ENCODE measurements around the gene WWP2. TPM values are rescaled to one million over a fixed set of nuclear protein-coding genes. Genes with fewer than 3 reads are reported as not detected.
"Not testable (repeated sequence)": the region's sequence is repeated elsewhere in the genome, so short reads cannot be mapped to it uniquely, and the experiment has no call there.

WWP2 gene
- total RNA-seq, 1 experiment from 2014 or later: 12.0 TPM

DNA sequence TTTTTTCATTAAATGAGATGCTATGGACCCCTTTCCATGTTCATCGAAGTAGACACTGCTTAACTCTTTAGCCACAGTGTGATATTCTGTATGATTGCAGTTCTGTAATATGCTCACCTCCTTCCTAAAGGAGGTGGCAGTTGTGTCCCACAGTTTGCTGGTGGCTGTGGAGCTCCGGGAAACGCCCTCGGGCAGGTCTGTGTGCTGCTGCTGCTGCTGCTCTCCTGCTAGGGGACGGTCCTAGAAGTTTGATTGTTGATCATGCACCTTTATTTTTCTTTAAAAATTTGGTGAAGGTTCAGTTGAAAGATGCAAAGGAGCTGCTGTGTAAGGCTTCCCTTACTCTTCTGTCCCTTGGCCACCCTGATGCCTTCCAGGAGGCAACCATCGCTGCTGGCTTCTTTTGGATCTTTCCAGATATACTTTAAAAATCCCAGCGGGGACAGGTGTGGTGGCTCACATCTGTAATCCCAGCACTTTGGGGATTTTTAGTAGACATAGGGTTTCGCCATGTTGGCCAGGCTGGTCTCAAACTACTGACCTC is 180.6 kb downstream of the WWP2 start:
- H3K27me3 ChIP-seq: no peaks in the 10 kb centered on the region
- H3K4me3 ChIP-seq: no peak overlapping the region
- no peaks in the 10 kb centered on the region for H3K9me3 ChIP-seq (replicated peaks)
- no peaks in the 10 kb centered on the region for H3K36me3 ChIP-seq
- H3K27ac ChIP-seq: no peak overlapping the region
- no peaks in the 10 kb centered on the region for H3K4me1 ChIP-seq
- DNase-seq: no peak

DNA sequence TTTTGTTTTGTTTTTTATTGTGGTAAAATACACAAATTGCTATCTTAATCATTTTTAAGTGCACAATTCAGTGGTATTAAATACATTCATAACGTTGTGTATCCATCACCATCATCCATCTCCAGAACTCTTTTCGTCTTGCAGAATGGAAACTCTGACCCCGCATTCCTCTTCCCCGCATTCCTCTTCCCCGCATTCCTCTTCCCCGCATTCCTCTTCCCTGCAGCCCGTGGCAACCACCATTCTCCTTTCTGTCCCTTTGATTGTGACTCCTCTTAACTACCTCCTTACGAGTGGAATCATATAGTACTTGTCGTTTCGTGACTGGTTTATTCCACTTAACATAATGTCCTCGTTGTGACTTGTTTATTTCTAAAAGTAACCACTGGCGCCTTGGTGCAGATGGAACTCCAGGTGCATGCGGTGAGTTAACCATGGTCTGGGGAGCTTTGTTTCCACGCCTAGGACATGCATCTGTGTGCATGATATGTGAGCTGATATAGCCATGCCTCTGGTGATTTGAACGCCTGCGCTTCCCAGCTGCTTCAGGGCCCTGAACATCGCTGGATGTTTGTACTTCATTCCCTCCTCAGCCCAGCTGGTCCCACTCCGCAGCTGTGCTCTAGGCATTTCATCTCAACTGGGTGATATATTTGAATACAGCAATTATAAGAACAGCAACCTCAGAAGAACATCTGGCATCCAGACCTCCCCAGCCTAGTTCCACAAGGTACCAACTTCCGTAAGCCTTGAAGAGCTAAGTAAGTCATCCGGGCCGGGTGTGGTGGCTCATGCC is 181.3 kb downstream of the WWP2 start:
- DNase-seq; H3K4me1 ChIP-seq; H3K4me3 ChIP-seq; H3K9me3 ChIP-seq (replicated peaks); H3K36me3 ChIP-seq; H3K27ac ChIP-seq; H3K27me3 ChIP-seq: not testable (repeated sequence)

DNA sequence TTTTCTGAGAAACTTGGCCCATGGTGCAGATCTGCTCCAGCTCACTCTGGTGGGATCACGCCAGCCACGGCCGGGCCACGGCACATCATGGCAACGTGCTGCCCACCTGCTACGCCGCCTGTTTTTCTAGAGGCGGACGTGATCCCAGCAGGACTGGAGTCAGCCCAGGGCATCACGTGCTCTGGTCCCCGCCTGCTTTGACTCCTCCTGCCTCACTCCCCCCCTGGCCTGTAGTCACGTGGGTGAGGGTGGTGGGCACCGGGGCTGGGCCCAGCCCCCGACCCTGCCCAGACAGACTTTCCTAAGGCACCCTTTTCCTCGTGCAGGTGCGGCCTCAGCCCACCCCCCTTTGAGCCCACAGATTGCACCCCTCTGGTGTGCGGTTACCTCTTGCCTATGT is 188.3 kb downstream of the WWP2 start:
- H3K36me3 ChIP-seq; H3K9me3 ChIP-seq (replicated peaks); H3K4me3 ChIP-seq: not testable (repeated sequence)

DNA sequence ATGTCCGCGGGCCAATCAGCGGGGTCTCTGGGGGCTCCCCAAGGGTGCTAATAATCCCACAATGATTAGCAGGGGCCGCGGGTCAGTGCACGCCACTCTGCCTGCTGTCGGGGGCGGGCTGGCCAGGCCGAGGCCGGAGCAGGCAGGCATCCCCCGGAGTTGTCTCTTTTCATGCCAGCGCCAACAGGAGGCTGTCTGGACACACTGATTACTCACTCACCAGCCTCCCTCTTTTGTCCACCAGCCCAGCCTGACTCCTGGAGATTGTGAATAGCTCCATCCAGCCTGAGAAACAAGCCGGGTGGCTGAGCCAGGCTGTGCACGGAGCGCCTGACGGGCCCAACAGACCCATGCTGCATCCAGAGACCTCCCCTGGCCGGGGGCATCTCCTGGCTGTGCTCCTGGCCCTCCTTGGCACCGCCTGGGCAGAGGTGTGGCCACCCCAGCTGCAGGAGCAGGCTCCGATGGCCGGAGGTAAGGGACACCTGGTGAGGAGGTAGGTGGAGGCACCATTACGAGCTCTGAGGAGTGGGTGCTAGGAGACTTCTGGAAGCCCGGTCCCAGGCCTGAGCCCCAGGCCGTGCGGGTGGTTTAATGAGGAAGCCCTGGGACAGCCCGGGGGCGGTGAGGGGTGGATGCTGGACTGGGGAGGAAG is 189.0 kb downstream of the WWP2 start, which contains the start of gene CLEC18A:
TSS of gene CLEC18A (plus strand) at position 318 of the 655 bp plus-strand sequence. CDS start at position 351, 33 bp downstream.
- not testable (repeated sequence) for DNase-seq; H3K4me3 ChIP-seq; H3K4me1 ChIP-seq; H3K27ac ChIP-seq; H3K9me3 ChIP-seq (replicated peaks); H3K36me3 ChIP-seq; H3K27me3 ChIP-seq

More for the DNA sequence above, 188.3 kb downstream of the WWP2 start:
- H3K27me3 ChIP-seq, H3K4me1 ChIP-seq, H3K27ac ChIP-seq, DNase-seq: not testable (repeated sequence)

DNA sequence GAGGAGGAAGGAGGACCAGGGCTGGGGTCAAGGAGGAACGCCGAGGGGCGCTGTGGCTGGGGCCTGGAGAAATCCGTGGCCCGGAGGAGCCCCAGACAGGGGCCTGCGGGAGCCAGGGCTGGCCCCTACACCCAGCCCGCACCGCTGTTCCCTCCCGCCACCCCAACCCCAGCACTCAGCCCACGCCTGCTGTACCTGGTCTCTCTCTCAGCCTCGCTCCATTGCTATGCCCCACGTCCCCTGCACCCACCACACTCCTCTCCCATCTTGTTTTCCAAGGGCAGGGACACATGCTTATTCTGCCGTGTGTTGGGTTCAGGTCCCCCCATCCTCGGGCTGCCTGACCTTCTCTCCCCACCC is 189.5 kb downstream of the WWP2 start:
- not testable (repeated sequence) for H3K4me3 ChIP-seq; H3K4me1 ChIP-seq; H3K36me3 ChIP-seq; DNase-seq; H3K9me3 ChIP-seq (replicated peaks); H3K27ac ChIP-seq; H3K27me3 ChIP-seq

DNA sequence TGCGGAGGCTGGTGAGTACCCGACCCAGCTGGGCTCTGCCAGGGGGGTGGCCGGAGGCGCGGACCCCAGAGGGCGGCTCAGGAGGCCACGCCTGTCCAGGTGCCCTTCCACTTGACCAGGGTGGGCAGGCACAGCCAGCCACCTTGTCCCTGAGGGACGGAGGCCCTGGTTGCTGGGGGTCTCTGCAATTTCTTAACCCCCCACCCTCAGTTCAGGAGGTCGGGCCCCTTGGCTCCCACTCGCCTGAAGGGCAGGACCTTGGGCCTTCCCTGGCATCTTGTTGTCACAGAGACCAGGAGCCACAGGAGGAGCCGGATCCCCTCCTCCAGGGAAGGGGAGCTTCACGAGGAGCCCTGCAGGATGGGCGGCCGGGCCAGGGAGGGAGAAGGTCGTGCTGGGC is 190.0 kb downstream of the WWP2 start:
- DNase-seq; H3K4me3 ChIP-seq; H3K27me3 ChIP-seq; H3K36me3 ChIP-seq; H3K27ac ChIP-seq; H3K9me3 ChIP-seq (replicated peaks); H3K4me1 ChIP-seq: not testable (repeated sequence)

DNA sequence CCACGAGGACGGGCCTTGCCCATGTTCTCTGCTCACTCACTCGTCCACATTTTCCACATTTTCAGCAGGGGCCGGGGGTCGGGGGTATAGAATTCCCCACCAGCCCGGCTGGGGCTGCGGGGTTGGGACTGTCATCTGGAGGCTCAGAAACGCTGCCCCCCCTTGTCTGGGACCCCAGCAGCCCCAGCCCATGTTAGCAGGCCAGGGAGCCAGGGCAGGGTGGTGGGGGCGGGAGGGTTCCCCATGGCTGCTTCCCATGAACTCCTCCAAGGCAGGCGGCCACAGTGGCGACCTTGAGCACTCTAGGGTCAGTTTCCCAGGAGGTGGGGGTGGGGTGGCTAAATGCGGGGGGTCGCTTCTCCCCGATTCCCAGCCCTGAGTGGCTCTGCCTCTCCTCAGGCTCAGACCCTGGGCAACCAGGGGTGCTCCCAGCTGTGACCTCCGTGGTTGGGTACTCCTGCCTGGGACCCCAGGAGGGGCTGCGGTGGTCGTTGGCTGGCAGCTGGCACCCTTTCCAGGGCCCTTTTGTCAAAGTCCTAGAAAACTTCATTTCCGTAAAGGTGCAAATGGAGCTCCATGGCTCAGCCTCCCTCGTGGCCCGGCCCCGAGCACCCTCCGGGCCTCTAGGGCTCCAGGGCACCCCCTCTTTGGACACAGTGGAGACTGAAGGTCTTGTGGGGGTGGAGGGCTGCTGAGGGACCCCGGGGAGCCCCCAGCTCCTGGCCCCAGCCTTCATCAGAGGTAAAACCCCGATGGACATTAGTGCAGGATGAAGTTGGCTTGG is 190.6 kb downstream of the WWP2 start:
- H3K27me3 ChIP-seq; H3K4me1 ChIP-seq; H3K9me3 ChIP-seq (replicated peaks); H3K4me3 ChIP-seq; H3K27ac ChIP-seq; DNase-seq; H3K36me3 ChIP-seq: not testable (repeated sequence)

DNA sequence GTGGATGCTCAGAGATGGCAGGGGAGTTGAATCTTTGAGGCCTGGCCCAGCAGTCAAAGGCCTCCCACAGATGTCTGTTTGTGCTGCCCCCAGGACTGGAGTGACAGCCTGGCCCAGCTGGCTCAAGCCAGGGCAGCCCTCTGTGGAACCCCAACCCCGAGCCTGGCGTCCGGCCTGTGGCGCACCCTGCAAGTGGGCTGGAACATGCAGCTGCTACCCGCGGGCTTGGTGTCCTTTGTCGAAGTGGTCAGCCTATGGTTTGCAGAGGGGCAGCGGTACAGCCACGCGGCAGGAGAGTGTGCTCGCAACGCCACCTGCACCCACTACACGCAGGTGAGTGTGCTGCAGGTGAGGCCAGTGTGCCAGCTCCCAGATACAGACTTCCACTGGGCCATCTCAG is 192.1 kb downstream of the WWP2 start:
- not testable (repeated sequence) for H3K36me3 ChIP-seq

DNA sequence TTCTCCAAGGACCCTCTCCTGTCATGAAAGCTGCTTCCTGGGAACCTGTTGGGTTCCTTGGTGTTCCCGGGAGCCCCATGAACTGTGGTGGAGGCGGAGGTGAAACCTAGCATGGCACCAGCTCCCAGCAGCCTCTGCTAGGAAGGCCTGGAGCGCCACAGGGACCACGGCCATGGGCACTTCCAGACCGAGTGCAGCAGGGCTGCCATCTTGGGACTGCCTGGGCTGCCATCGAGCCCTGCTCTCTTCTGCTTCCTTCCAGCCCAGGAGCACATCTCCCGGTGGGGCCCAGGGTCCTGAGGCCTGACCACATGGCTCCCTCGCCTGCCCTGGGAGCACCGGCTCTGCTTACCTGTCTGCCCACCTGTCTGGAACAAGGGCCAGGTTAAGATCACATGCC is 201.2 kb downstream of the WWP2 start:
- H3K36me3 ChIP-seq; H3K9me3 ChIP-seq (replicated peaks); H3K27ac ChIP-seq; DNase-seq; H3K4me1 ChIP-seq; H3K4me3 ChIP-seq; H3K27me3 ChIP-seq: not testable (repeated sequence)

More for the DNA sequence above, 192.1 kb downstream of the WWP2 start:
- H3K4me3 ChIP-seq; DNase-seq; H3K27me3 ChIP-seq; H3K9me3 ChIP-seq (replicated peaks); H3K27ac ChIP-seq; H3K4me1 ChIP-seq: not testable (repeated sequence)

DNA sequence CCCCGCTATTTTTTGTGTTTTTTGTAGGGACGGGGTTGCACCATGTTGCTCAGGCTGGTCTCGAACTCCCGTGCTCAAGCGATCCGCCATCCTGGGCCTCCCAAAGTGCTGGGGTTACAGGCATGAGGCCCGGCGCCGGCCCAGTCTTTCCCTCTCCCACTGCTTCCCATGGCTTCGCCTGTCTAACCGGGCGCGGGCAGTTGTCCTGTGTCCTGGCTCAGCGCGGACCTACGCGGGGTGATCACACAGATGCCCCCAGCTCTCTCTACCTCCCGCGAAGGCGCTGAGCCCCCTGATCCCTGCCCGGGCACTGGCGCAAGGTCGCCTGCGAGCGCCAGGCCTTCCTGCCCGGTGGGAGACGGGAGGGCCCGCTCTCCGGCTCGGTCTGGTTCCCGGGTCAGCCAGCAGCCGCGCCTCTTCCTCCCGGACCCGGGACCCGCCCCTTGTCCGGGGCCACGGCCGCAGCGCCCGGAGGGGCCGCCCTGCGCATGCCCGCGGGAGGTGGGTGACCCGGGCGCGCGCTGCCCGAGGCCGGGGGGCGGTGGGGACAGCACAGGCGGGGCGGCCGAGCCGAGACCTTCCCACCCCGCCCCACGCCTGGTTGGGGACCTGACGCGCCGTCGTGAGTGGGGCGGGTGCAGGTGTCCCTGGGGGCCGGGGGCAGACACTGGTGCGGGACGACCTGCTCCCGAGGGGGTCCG is 203.0 kb downstream of the WWP2 start:
- H3K4me1 ChIP-seq; H3K27ac ChIP-seq; H3K4me3 ChIP-seq; H3K36me3 ChIP-seq; H3K27me3 ChIP-seq; DNase-seq; H3K9me3 ChIP-seq (replicated peaks): not testable (repeated sequence)

DNA sequence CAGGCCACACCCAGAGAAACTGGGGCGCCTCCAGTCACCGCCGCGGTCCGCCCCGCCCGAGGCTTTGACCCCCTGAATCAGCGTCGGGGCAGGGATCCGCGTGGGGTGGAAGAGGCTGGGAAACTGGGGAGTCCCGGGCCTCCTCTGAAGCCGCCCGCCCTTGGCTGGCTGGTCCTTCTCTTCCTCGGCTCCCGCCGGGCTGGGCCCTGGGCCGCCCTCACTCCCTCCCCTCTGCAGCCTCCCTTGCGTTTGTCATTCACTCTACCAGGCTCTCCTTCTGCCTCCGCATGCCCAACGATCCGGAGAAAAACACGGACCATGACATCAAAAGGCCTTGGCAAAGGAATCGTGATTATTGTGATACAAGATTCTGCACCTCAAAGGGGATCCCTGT is 203.5 kb downstream of the WWP2 start:
- not testable (repeated sequence) for DNase-seq, H3K36me3 ChIP-seq, H3K4me3 ChIP-seq

DNA sequence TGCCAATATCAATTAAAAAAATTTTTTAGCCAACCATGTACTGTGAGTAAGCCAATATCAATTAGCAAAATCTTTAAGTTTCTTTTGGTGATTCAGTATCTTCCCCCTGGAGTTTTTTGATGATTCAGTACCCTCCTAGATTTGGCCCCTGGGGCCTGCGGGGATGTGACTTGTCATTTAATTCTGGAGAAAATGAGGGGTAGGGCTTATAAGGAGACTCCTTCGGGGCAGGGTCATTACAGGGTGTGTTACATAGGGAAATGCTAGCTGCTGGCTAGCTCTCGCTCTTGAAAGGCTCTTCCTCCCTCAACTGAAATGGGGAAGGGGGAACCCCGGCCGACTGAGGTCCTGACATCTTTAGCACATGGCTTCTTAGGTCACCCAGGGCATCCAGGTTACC is 205.6 kb downstream of the WWP2 start:
- H3K36me3 ChIP-seq; DNase-seq; H3K27ac ChIP-seq; H3K4me3 ChIP-seq; H3K27me3 ChIP-seq; H3K4me1 ChIP-seq; H3K9me3 ChIP-seq (replicated peaks): not testable (repeated sequence)

More for the DNA sequence above, 203.5 kb downstream of the WWP2 start:
- H3K4me1 ChIP-seq; H3K27me3 ChIP-seq; H3K9me3 ChIP-seq (replicated peaks); H3K27ac ChIP-seq: not testable (repeated sequence)

DNA sequence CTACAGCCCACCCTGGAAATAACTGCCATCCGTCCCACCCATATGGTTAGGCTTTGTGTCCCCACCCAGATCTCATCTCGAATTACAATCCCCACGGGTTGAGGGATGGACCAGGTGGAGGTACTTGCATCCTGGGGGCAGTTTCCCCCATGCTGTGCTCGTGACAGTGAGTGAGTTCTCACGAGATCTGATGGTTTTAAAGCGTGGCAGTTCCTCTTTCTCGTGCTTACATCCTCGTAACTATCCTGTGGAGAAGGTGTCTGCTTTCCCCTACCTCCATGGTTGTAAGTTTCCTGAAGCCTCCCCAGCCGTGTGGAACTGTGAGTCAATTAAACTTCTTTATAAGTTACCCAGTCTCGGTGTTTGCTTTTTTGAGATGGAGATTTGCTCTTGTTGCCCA is 206.0 kb downstream of the WWP2 start:
- H3K36me3 ChIP-seq; H3K4me1 ChIP-seq; DNase-seq; H3K4me3 ChIP-seq; H3K27me3 ChIP-seq; H3K27ac ChIP-seq; H3K9me3 ChIP-seq (replicated peaks): not testable (repeated sequence)

DNA sequence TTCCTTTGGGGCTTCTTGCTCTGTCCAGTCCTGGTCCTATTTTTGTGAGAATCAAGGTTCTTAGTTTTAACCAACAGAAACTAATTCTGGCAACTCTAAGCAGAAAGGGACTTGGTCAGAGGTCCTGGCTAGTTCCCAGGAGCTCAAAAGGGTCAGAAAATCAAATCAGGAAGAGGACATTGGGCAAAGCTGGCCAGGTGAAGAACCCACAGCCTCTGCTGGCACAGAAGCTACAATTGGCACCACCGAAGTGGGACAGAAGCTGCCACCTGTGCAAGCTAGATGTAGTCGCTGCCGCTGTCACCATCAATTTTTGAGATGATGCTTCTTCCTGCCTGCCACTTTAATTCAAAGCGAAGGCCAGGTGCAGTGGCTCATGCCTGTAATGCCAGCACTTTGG is 207.5 kb downstream of the WWP2 start:
- H3K4me3 ChIP-seq; DNase-seq; H3K27me3 ChIP-seq; H3K9me3 ChIP-seq (replicated peaks); H3K4me1 ChIP-seq; H3K27ac ChIP-seq; H3K36me3 ChIP-seq: not testable (repeated sequence)

DNA sequence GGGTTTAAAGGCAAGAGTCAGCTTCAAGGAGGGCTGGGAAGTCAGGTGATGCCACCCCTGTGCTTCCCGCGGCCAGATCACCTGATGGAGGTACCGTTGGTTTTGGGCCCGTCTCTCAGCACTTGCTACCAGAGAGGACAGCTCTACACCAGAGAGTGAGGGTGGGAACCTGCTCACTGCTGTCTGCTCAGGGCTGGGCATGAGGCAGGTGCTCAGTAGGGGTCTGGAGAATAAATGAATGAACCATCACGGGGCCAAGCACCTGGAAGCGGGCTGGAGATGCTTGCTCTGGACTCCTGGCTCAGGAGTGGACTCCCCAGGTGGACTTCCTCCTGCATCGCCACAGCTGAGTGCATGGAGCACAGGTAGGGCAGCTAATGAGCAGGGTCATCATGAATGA is 210.0 kb downstream of the WWP2 start:
- not testable (repeated sequence) for H3K27ac ChIP-seq; H3K9me3 ChIP-seq (replicated peaks); DNase-seq; H3K4me1 ChIP-seq; H3K36me3 ChIP-seq; H3K27me3 ChIP-seq; H3K4me3 ChIP-seq

Data from SJCRH30 (cell line).